Amniotic epithelial cell (primary cell): ENCODE results near the gene AGAP1.

Source experiments
- DNase-seq: peaks from one replicate; pipeline ENCODE4 v3.0.0-alpha.2; 2010; ENCODE audit warnings: low read depth

Gene AGAP1

GRCh38 chr2:235508371-235509160, 14.7 kb downstream of the AGAP1 start:
- DNase-seq, result no peak

- no peak for DNase-seq
Observed at GRCh38 chr2:235510318-235510717, 16.5 kb downstream of the AGAP1 start.

- peak; percentile 82 for DNase-seq
Observed at GRCh38 chr2:235511187-235511661, 17.4 kb downstream of the AGAP1 start.

GRCh38 chr2:235511751-235512698, 18.2 kb downstream of the AGAP1 start:
- DNase-seq, result no peak

GRCh38 chr2:235512699-235513053, 18.8 kb downstream of the AGAP1 start:
- no peak for DNase-seq

GRCh38 chr2:235513984-235514626, 20.3 kb downstream of the AGAP1 start:
- no peak for DNase-seq

GRCh38 chr2:235514627-235515363, 21.0 kb downstream of the AGAP1 start:
- DNase-seq, result no peak

- DNase-seq, result no peak
Observed at GRCh38 chr2:235515364-235515742, 21.5 kb downstream of the AGAP1 start.

- DNase-seq, result no peak
Observed at GRCh38 chr2:235515821-235516220, 22.0 kb downstream of the AGAP1 start.

- no peak for DNase-seq
Observed at GRCh38 chr2:235516257-235516656, 22.4 kb downstream of the AGAP1 start.

GRCh38 chr2:235518322-235519090, 24.7 kb downstream of the AGAP1 start:
- no peak for DNase-seq

- DNase-seq, result no peak
Observed at GRCh38 chr2:235520787-235521186, 26.9 kb downstream of the AGAP1 start.

GRCh38 chr2:235521844-235522243, 28.0 kb downstream of the AGAP1 start:
- no peak for DNase-seq

GRCh38 chr2:235523021-235523420, 29.2 kb downstream of the AGAP1 start:
- no peak for DNase-seq

- no peak for DNase-seq
Observed at GRCh38 chr2:235523486-235524150, 29.8 kb downstream of the AGAP1 start.

GRCh38 chr2:235526166-235526565, 32.3 kb downstream of the AGAP1 start:
- DNase-seq, result no peak

GRCh38 chr2:235527806-235528469, 34.1 kb downstream of the AGAP1 start:
- DNase-seq, result peak; percentile 10

GRCh38 chr2:235529621-235530020, 35.8 kb downstream of the AGAP1 start:
- no peak for DNase-seq

GRCh38 chr2:235530735-235531134, 36.9 kb downstream of the AGAP1 start:
- DNase-seq, result no peak

GRCh38 chr2:235532307-235532706, 38.5 kb downstream of the AGAP1 start:
- DNase-seq, result no peak
